ENCODE measurements around the gene DNAJC19. TPM values are rescaled to one million over a fixed set of nuclear protein-coding genes. Genes with fewer than 3 reads are reported as not detected.
"Not testable (repeated sequence)": the region's sequence is repeated elsewhere in the genome, so short reads cannot be mapped to it uniquely, and the experiment has no call there.

The DNAJC19 gene
- total RNA-seq, 1 donor from 2014 or later = 30.3 TPM

- H3K4me3 Mint-ChIP-seq (ENCODE audit: unreplicated experiment) = no peak overlapping the region
- no peaks in the 10 kb centered on the region for H3K9me3 Mint-ChIP-seq (ENCODE audit: unreplicated experiment)
- TF ChIP-seq CTCF (IDR thresholded peaks at IDR 0.05; ENCODE audit: partially characterized antibody, unreplicated experiment) = no peak
- no peak overlapping the region for H3K27ac Mint-ChIP-seq (ENCODE audit: unreplicated experiment)
- H3K27me3 Mint-ChIP-seq (ENCODE audit: unreplicated experiment) = peaks cover 3% of the 10 kb centered on the region
- DNase-seq = no peak
- peaks cover 4% of the 10 kb centered on the region for H3K36me3 Mint-ChIP-seq (ENCODE audit: unreplicated experiment)
- H3K4me1 Mint-ChIP-seq (ENCODE audit: low read depth, unreplicated experiment) = no peaks in the 10 kb centered on the region
Observed at GRCh38 chr3:181008796-181009195, 19.3 kb upstream of the DNAJC19 start.

- H3K4me3 Mint-ChIP-seq (ENCODE audit: unreplicated experiment) = no peak overlapping the region
- DNase-seq = no peak
- H3K27me3 Mint-ChIP-seq (ENCODE audit: unreplicated experiment) = peaks cover 3% of the 10 kb centered on the region
- H3K27ac Mint-ChIP-seq (ENCODE audit: unreplicated experiment) = no peak overlapping the region
- no peaks in the 10 kb centered on the region for H3K9me3 Mint-ChIP-seq (ENCODE audit: unreplicated experiment)
- H3K36me3 Mint-ChIP-seq (ENCODE audit: unreplicated experiment) = peaks cover 4% of the 10 kb centered on the region
- no peaks in the 10 kb centered on the region for H3K4me1 Mint-ChIP-seq (ENCODE audit: low read depth, unreplicated experiment)
- no peak for TF ChIP-seq CTCF (IDR thresholded peaks at IDR 0.05; ENCODE audit: partially characterized antibody, unreplicated experiment)
Observed at GRCh38 chr3:181007262-181007661, 17.7 kb upstream of the DNAJC19 start.

GRCh38 chr3:181006541-181006940 lies 17.0 kb upstream of the DNAJC19 start:
- Mint-ChIP-seq H3K4me3 (ENCODE audit: unreplicated experiment) (no peak overlapping the region), H3K27ac (ENCODE audit: unreplicated experiment) (no peak overlapping the region), H3K9me3 (ENCODE audit: unreplicated experiment) (peaks cover 3% of the 10 kb centered on the region), H3K4me1 (ENCODE audit: low read depth, unreplicated experiment) (no peaks in the 10 kb centered on the region), H3K36me3 (ENCODE audit: unreplicated experiment) (no peaks in the 10 kb centered on the region), H3K27me3 (ENCODE audit: unreplicated experiment) (no peaks in the 10 kb centered on the region)
- no peak for DNase-seq
- TF ChIP-seq CTCF (IDR thresholded peaks at IDR 0.05; ENCODE audit: partially characterized antibody, unreplicated experiment) = no peak

- not testable (repeated sequence) for H3K4me3 Mint-ChIP-seq (ENCODE audit: unreplicated experiment); H3K27me3 Mint-ChIP-seq (ENCODE audit: unreplicated experiment); H3K36me3 Mint-ChIP-seq (ENCODE audit: unreplicated experiment); DNase-seq; H3K9me3 Mint-ChIP-seq (ENCODE audit: unreplicated experiment); H3K27ac Mint-ChIP-seq (ENCODE audit: unreplicated experiment); H3K4me1 Mint-ChIP-seq (ENCODE audit: low read depth, unreplicated experiment)
Observed at GRCh38 chr3:181003469-181003868, 13.9 kb upstream of the DNAJC19 start.

GRCh38 chr3:181002331-181002730 lies 12.8 kb upstream of the DNAJC19 start:
- not testable (repeated sequence) for H3K36me3 Mint-ChIP-seq (ENCODE audit: unreplicated experiment); H3K4me1 Mint-ChIP-seq (ENCODE audit: low read depth, unreplicated experiment); H3K27ac Mint-ChIP-seq (ENCODE audit: unreplicated experiment); H3K9me3 Mint-ChIP-seq (ENCODE audit: unreplicated experiment); H3K4me3 Mint-ChIP-seq (ENCODE audit: unreplicated experiment); DNase-seq; H3K27me3 Mint-ChIP-seq (ENCODE audit: unreplicated experiment)

GRCh38 chr3:180996415-180996932 lies 6.9 kb upstream of the DNAJC19 start:
- Mint-ChIP-seq H3K27me3 (ENCODE audit: unreplicated experiment) (no peaks in the 10 kb centered on the region), H3K4me1 (ENCODE audit: low read depth, unreplicated experiment) (peaks cover 2% of the 10 kb centered on the region), H3K4me3 (ENCODE audit: unreplicated experiment) (no peak overlapping the region), H3K36me3 (ENCODE audit: unreplicated experiment) (peaks cover 4% of the 10 kb centered on the region), H3K9me3 (ENCODE audit: unreplicated experiment) (peaks cover 5% of the 10 kb centered on the region), H3K27ac (ENCODE audit: unreplicated experiment) (no peak overlapping the region)
- DNase-seq = no peak
- no peak for TF ChIP-seq CTCF (IDR thresholded peaks at IDR 0.05; ENCODE audit: partially characterized antibody, unreplicated experiment)

All from glutamatergic neuron (in vitro differentiated cells).